HCT116 (cell line): Measurements from ENCODE around the gene CYP4F12.

Experiments used
- RAD21 ChIP-seq: IDR thresholded peaks from 2 replicates; pipeline ENCODE4 v1.6.1; 2012; ENCODE audit warnings: low read depth, mild to moderate bottlenecking
- TF ChIP-seq, protein P1 (sequence below), 3 experiments: fragments of 200-600 bp in 1 of 3; sonication (generic) in 1 of 3; IDR thresholded peaks in 2 of 3; conservative IDR thresholded peaks in 1 of 3; 2 replicates each; pipeline ENCODE4 v1.5.1; 2012 to 2017; ENCODE audit warnings: low read depth in 2 of 3, low read length in 2 of 3, antibody characterized with exemption in 1 of 3, borderline replicate concordance in 1 of 3, control low read depth in 1 of 3, mild to moderate bottlenecking in 1 of 3, mixed read lengths in 1 of 3, mixed run types in 1 of 3, moderate library complexity in 1 of 3; ENCODE audit not compliant: insufficient read depth in 1 of 3

DNA sequence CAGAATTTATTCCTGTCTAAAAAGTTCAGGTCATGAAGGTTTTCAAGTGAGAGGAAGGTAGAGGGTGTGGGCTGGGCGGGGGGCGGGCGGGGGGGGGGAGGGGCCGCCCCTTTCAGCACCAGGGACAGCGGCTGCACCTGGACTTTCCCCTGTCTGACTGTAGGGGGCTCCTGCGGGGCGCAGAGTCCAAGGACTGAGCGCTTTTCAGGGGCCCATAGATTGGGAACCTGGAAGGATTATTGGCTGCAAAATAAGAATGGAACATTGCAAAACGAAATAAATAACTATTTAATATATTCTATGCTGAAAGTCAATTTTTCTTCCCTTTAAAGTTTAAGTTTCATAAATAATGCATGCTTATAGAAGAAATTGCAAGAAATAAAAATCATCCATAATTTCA lies 41.1 kb upstream of the CYP4F12 start:
- peak; percentile 76 for TF ChIP-seq RAD21
- TF ChIP-seq, protein P1, sequence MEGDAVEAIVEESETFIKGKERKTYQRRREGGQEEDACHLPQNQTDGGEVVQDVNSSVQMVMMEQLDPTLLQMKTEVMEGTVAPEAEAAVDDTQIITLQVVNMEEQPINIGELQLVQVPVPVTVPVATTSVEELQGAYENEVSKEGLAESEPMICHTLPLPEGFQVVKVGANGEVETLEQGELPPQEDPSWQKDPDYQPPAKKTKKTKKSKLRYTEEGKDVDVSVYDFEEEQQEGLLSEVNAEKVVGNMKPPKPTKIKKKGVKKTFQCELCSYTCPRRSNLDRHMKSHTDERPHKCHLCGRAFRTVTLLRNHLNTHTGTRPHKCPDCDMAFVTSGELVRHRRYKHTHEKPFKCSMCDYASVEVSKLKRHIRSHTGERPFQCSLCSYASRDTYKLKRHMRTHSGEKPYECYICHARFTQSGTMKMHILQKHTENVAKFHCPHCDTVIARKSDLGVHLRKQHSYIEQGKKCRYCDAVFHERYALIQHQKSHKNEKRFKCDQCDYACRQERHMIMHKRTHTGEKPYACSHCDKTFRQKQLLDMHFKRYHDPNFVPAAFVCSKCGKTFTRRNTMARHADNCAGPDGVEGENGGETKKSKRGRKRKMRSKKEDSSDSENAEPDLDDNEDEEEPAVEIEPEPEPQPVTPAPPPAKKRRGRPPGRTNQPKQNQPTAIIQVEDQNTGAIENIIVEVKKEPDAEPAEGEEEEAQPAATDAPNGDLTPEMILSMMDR (IDR thresholded peaks at IDR 0.05 in 2 of 3, conservative IDR thresholded peaks at IDR 0.05 in 1 of 3; ENCODE audit: borderline replicate concordance in 1 of 3, insufficient read depth in 1 of 3, low read depth in 2 of 3, low read length in 2 of 3), result peak; percentile 51 to 75 (median 54); a peak in 5 of 6 replicates
